ENCODE measurements around the gene HLA-DMB.

The HLA-DMB gene

GRCh38 chr6:32932132-32932868 lies 8.5 kb downstream of the HLA-DMB start:
- no peak overlapping the region for H3K4me3 ChIP-seq (replicated peaks; ENCODE audit: low read depth, low read length)
- DNase-seq (ENCODE audit: extremely low read depth, low read depth), result no peak
- TF ChIP-seq, protein P1, sequence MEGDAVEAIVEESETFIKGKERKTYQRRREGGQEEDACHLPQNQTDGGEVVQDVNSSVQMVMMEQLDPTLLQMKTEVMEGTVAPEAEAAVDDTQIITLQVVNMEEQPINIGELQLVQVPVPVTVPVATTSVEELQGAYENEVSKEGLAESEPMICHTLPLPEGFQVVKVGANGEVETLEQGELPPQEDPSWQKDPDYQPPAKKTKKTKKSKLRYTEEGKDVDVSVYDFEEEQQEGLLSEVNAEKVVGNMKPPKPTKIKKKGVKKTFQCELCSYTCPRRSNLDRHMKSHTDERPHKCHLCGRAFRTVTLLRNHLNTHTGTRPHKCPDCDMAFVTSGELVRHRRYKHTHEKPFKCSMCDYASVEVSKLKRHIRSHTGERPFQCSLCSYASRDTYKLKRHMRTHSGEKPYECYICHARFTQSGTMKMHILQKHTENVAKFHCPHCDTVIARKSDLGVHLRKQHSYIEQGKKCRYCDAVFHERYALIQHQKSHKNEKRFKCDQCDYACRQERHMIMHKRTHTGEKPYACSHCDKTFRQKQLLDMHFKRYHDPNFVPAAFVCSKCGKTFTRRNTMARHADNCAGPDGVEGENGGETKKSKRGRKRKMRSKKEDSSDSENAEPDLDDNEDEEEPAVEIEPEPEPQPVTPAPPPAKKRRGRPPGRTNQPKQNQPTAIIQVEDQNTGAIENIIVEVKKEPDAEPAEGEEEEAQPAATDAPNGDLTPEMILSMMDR (IDR thresholded peaks at IDR 0.05; ENCODE audit: low read depth, low read length, missing control alignments), result no peak

GRCh38 chr6:32931211-32931610 lies 9.6 kb downstream of the HLA-DMB start:
- H3K4me3 ChIP-seq (replicated peaks; ENCODE audit: low read depth, low read length), result no peak overlapping the region
- no peak for DNase-seq (ENCODE audit: extremely low read depth, low read depth)
- TF ChIP-seq, protein P1 (IDR thresholded peaks at IDR 0.05; ENCODE audit: low read depth, low read length, missing control alignments), result no peak

DNA sequence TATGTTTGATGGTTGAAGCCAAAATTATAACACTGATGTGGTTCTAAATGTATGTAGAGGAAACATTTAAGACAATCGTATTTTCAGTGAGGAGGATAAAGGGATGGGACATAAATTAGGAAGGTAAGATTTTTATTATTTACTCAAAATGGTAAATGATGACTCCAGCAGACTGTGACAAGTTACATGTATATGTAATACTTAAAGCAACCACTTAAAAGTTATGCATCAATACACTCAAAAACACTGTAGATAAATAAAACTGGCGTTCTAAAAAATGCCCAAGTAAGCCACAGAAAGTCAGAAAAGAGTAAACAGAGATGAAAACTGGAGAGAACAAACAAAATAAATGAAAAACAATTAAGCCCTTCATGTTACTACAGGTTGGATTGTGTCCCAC lies 18.7 kb downstream of the HLA-DMB start:
- TF ChIP-seq, protein P1 (IDR thresholded peaks at IDR 0.05; ENCODE audit: low read depth, low read length, missing control alignments), result no peak
- DNase-seq (ENCODE audit: extremely low read depth, low read depth), result no peak
- H3K4me3 ChIP-seq (replicated peaks; ENCODE audit: low read depth, low read length), result no peak overlapping the region

- TF ChIP-seq, protein P1 (IDR thresholded peaks at IDR 0.05; ENCODE audit: low read depth, low read length, missing control alignments), result no peak
- H3K4me3 ChIP-seq (replicated peaks; ENCODE audit: low read depth, low read length), result no peak overlapping the region
- DNase-seq (ENCODE audit: extremely low read depth, low read depth), result no peak
Measured at GRCh38 chr6:32920715-32921114, 20.1 kb downstream of the HLA-DMB start.

DNA sequence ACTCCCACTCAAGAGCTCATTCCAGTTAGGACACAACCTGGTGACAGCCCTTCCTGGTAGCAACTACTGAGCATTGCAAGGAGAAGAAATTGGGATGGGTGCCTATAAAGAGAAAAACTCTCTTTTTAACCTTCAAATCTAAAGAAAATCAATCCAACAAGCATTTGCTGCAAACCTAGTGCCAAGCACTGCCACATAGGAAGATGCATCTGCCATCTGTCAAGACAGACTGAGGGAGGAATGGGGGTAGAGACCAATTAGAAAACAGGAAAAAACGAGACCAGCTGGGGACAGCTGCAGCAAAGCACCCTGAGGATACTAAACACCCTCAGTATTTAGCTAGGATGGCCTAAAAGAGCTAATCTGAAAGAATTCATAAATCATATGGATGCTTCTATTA lies 27.9 kb downstream of the HLA-DMB start:
- DNase-seq (ENCODE audit: extremely low read depth, low read depth), result no peak
- TF ChIP-seq, protein P1 (IDR thresholded peaks at IDR 0.05; ENCODE audit: low read depth, low read length, missing control alignments), result no peak
- H3K4me3 ChIP-seq (replicated peaks; ENCODE audit: low read depth, low read length), result no peak overlapping the region

GRCh38 chr6:32908897-32909296 lies 31.9 kb downstream of the HLA-DMB start:
- TF ChIP-seq, protein P1 (IDR thresholded peaks at IDR 0.05; ENCODE audit: low read depth, low read length, missing control alignments), result no peak
- no peak overlapping the region for H3K4me3 ChIP-seq (replicated peaks; ENCODE audit: low read depth, low read length)

GRCh38 chr6:32906539-32906938 lies 34.3 kb downstream of the HLA-DMB start:
- no peak overlapping the region for H3K4me3 ChIP-seq (replicated peaks; ENCODE audit: low read depth, low read length)
- TF ChIP-seq, protein P1 (IDR thresholded peaks at IDR 0.05; ENCODE audit: low read depth, low read length, missing control alignments), result no peak
- DNase-seq (ENCODE audit: extremely low read depth, low read depth), result no peak

More at GRCh38 chr6:32908897-32909296, 31.9 kb downstream of the HLA-DMB start:
- no peak for DNase-seq (ENCODE audit: extremely low read depth, low read depth)

Measured in HFF-Myc (cell line).